Measurements from ENCODE around the gene ABI1. TPM values are rescaled to one million over a fixed set of nuclear protein-coding genes. Genes with fewer than 3 reads are reported as not detected.
"Not testable (repeated sequence)": the region's sequence is repeated elsewhere in the genome, so short reads cannot be mapped to it uniquely, and the experiment has no call there.

Gene ABI1
- polyA plus RNA-seq, 6 donors from 2014 or later = 85.7 to 122 (median 108) TPM

DNA sequence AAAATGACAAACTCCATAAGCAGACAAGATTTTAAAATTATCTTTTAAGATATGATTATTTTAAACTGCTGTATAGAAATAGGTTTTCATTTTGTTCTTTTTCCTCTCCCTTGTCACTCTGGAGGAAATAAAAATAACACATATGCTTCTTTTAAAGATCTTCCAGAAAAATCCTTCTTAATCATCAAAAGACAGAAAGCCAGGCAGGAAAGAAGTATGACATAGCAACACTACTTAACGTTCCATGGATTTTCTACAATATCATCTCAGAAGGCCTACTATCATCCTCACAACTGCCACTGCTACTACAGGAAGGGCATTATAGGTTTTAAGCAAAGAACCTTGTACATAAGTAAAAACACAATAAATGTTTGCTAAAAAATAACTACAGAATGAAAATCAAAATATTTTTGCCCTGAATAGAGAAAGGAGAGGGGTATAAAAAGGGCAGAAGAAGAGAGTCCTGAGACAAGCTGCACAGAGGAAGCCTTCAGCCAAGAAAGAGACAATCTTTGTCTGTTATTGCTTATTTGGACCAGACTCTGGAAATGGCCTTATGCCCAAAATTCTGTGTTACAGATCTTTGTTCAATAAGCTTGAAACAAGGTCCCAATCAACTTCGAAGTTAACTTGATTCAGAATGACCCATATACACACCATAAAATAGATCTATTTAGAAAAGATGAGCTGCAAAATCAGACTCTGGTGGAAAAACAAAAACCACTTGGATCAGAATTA lies 67.8 kb downstream of the ABI1 start:
- Mint-ChIP-seq H3K27me3 (no peaks in the 10 kb centered on the region), H3K27ac (peak overlapping the region; percentile 32 to 96 (median 70)), H3K36me3 (peaks cover 6 to 10% of the 10 kb centered on the region in 2 donors), H3K4me1 (peaks cover 49 to 68% (median 64%) of the 10 kb centered on the region in 3 donors), H3K9me3 (peaks cover 0 to 16% (median 3%) of the 10 kb centered on the region in 7 donors), H3K4me3 (peak overlapping the region in 3 of 8 donors; percentile 25 to 56 (median 26))
- DNase-seq (no peak), ATAC-seq (ENCODE audit: low read depth in 2 of 2) (no peak)

DNA sequence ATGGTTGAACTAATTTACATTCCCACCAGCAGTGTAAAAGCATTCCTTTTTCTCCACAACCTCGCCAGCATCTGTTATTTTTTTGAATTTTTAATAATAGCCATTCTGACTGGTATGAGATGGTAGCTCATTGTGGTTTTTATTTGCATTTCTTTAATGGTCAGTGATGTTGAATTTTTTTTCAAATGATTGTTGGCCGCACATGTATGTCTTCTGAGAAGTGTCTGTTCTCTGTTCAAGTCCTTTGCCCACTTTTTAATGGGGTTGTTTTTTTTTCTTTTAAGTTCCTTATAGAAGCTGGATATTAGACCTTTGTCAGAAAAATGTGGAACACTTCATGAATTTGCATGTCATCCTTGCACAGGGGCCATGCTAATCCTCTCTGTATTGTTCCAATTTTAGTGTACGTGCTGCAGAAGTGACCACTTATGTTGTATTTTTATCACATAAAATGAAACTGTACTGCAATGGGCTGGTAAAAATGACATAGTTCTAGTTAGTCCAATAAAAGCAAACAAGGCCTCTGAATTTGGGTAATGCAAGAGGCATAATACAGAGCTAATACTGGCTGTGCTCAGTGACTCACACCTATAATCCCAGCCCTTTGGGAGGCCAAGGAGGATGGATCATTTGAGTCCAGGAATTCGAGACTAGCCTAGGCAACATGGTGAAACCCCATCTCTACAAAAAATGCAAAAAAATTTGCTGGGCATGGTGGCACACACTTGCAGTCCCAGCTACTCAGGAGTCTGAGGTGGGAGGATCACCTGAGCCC lies 70.3 kb downstream of the ABI1 start:
- H3K27me3 Mint-ChIP-seq = no peaks in the 10 kb centered on the region
- no peak for ATAC-seq (ENCODE audit: low read depth in 2 of 2)
- peaks cover 51 to 72% (median 68%) of the 10 kb centered on the region in 3 donors for H3K4me1 Mint-ChIP-seq
- DNase-seq = no peak
- H3K4me3 Mint-ChIP-seq = peak overlapping the region in 1 of 8 donors; percentile 54
- peaks cover 0 to 9% (median 3%) of the 10 kb centered on the region in 7 donors for H3K9me3 Mint-ChIP-seq
- peak overlapping the region in 5 of 6 donors; percentile 4 to 59 (median 22) for H3K27ac Mint-ChIP-seq
- H3K36me3 Mint-ChIP-seq = peaks cover 6 to 15% of the 10 kb centered on the region in 2 donors

- H3K4me1 Mint-ChIP-seq = peaks cover 53 to 72% (median 69%) of the 10 kb centered on the region in 3 donors
- not testable (repeated sequence) for H3K9me3 Mint-ChIP-seq; DNase-seq; H3K27me3 Mint-ChIP-seq; ATAC-seq (ENCODE audit: low read depth in 2 of 2)
- H3K27ac Mint-ChIP-seq = peak overlapping the region in 3 of 6 donors; percentile 22 to 59 (median 47)
- H3K4me3 Mint-ChIP-seq = peak overlapping the region in 1 of 8 donors; percentile 71
- peaks cover 6 to 15% of the 10 kb centered on the region in 2 donors for H3K36me3 Mint-ChIP-seq
Measured at GRCh38 chr10:26789779-26790178, 71.0 kb downstream of the ABI1 start.

DNA sequence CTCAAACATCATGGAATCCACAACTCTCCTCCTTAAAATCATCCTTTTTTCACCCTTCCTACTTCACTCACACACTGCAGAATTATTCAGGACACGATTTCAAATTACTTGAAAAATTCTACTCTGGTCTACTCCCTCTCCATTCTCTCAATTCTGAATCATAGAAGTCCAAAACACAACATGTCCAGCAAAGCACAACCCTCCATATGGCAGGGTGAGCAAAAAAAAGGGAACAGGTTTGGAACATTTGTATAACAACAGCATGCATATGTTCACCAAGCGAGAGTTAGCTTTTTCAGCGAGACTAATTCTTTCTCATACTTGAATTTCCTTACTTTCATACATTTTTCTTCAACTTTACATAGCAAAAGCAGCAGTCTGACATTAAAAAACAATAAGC lies 73.4 kb downstream of the ABI1 start:
- DNase-seq = no peak
- Mint-ChIP-seq H3K4me3 (no peak overlapping the region), H3K27ac (peak overlapping the region in 4 of 6 donors; percentile 3 to 81 (median 16)), H3K27me3 (no peaks in the 10 kb centered on the region), H3K36me3 (peaks cover 6 to 15% of the 10 kb centered on the region in 2 donors), H3K4me1 (peaks cover 65 to 76% (median 71%) of the 10 kb centered on the region in 3 donors), H3K9me3 (peaks cover 0 to 5% (median 0%) of the 10 kb centered on the region in 7 donors)
- no peak for ATAC-seq (ENCODE audit: low read depth in 2 of 2)

- Mint-ChIP-seq H3K27me3 (no peaks in the 10 kb centered on the region), H3K9me3 (no peaks in the 10 kb centered on the region), H3K4me1 (peaks cover 84 to 89% (median 89%) of the 10 kb centered on the region in 3 donors), H3K36me3 (peaks cover 0 to 5% of the 10 kb centered on the region in 2 donors), H3K27ac (peak overlapping the region; percentile 23 to 93 (median 78)), H3K4me3 (peak overlapping the region in 6 of 8 donors; percentile 54 to 86 (median 60))
- ATAC-seq (ENCODE audit: low read depth in 2 of 2) = peak; percentile 2
- no peak for DNase-seq
Measured at GRCh38 chr10:26781797-26782196, 79.0 kb downstream of the ABI1 start.

- no peaks in the 10 kb centered on the region for H3K27me3 Mint-ChIP-seq
- H3K4me3 Mint-ChIP-seq = peak overlapping the region; percentile 28 to 86 (median 60)
- peak overlapping the region; percentile 23 to 93 (median 78) for H3K27ac Mint-ChIP-seq
- peak; percentile 57 for DNase-seq
- no peaks in the 10 kb centered on the region for H3K36me3 Mint-ChIP-seq
- H3K4me1 Mint-ChIP-seq = peaks cover 80 to 84% (median 81%) of the 10 kb centered on the region in 3 donors
- peak; percentile 95 to 97 for ATAC-seq (ENCODE audit: low read depth in 2 of 2)
- no peaks in the 10 kb centered on the region for H3K9me3 Mint-ChIP-seq
Measured at GRCh38 chr10:26780793-26781601, 79.8 kb downstream of the ABI1 start.

DNA sequence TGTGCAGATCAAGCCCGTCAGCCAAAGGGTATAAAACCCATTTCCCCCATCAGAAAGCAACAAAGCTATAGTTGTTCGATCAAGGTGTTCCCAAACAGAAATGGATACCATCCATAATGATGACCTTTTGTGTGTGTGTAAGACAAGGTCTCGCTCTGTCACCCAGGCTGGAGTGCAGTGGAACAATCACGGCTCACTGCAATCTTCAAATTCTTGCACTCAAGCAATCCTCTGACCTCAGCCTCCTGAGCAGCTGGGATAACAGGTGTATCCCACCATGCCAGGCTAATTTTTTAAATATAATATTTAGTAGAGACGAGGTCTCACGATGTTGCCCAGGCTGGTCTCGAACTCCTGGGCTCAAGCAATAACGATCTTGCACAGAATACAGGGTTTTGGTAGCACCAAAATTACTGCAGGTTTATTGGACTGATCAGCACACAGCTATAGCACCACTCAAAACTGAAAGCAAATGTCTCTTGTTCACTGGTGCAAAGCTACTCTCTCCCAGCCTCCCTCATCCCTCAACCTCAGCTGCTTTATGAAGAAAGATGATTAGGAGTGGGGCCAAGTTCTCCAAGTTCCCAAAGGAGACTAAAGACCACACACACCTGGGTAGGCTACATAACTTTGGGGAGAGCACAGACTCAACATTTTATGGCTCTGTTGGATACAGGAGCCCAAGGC lies 80.5 kb downstream of the ABI1 start:
- no peaks in the 10 kb centered on the region for H3K36me3 Mint-ChIP-seq
- H3K27me3 Mint-ChIP-seq = no peaks in the 10 kb centered on the region
- H3K4me1 Mint-ChIP-seq = peaks cover 75 to 85% (median 82%) of the 10 kb centered on the region in 3 donors
- H3K4me3 Mint-ChIP-seq = peak overlapping the region in 6 of 8 donors; percentile 23 to 86 (median 62)
- H3K27ac Mint-ChIP-seq = peak overlapping the region; percentile 15 to 93 (median 58)
- no peaks in the 10 kb centered on the region for H3K9me3 Mint-ChIP-seq
- ATAC-seq (ENCODE audit: low read depth in 2 of 2) (peak; percentile 24 to 32), DNase-seq (no peak)

- H3K27ac Mint-ChIP-seq = peak overlapping the region in 3 of 6 donors; percentile 44 to 81 (median 78)
- no peaks in the 10 kb centered on the region for H3K27me3 Mint-ChIP-seq
- peak overlapping the region in 3 of 8 donors; percentile 16 to 41 (median 33) for H3K4me3 Mint-ChIP-seq
- H3K36me3 Mint-ChIP-seq = no peaks in the 10 kb centered on the region
- DNase-seq (no peak), ATAC-seq (ENCODE audit: low read depth in 2 of 2) (no peak)
- H3K9me3 Mint-ChIP-seq = no peaks in the 10 kb centered on the region
- peaks cover 75 to 82% (median 76%) of the 10 kb centered on the region in 3 donors for H3K4me1 Mint-ChIP-seq
Measured at GRCh38 chr10:26779176-26779860, 81.4 kb downstream of the ABI1 start.

- Mint-ChIP-seq H3K27ac (peak overlapping the region in 4 of 6 donors; percentile 35 to 80 (median 70)), H3K4me3 (peak overlapping the region in 1 of 8 donors; percentile 30), H3K9me3 (no peaks in the 10 kb centered on the region), H3K4me1 (peaks cover 65 to 75% (median 66%) of the 10 kb centered on the region in 3 donors), H3K36me3 (no peaks in the 10 kb centered on the region), H3K27me3 (no peaks in the 10 kb centered on the region)
- no peak for DNase-seq
- ATAC-seq (ENCODE audit: low read depth in 2 of 2) = no peak
Measured at GRCh38 chr10:26777686-26778085, 83.1 kb downstream of the ABI1 start.

- H3K4me3 Mint-ChIP-seq = no peak overlapping the region
Measured at GRCh38 chr10:26776258-26776657, 84.5 kb downstream of the ABI1 start.

DNA sequence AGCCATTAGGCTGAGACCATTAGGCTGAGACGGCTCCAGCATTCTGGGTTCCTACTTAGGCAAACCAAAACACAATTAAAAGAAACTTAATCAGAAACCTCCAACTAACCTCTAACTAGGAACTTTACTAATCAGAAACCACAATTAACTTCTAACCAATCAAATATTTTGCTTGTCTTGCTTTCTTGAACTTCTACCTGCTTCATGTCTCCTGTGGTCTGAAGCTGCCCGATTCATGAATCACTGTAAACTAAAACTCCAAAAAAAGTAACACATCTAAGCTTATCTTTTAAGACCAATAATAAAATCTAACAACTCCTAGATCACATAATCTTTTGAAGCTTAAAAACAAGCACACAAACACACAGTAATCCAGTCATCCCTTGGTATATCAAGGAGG lies 87.1 kb downstream of the ABI1 start:
- H3K27ac Mint-ChIP-seq = peak overlapping the region in 2 of 6 donors; percentile 10 to 20
- no peaks in the 10 kb centered on the region for H3K36me3 Mint-ChIP-seq

More at GRCh38 chr10:26776258-26776657, 84.5 kb downstream of the ABI1 start:
- no peaks in the 10 kb centered on the region for H3K9me3 Mint-ChIP-seq
- H3K36me3 Mint-ChIP-seq = no peaks in the 10 kb centered on the region
- peaks cover 53 to 66% (median 55%) of the 10 kb centered on the region in 3 donors for H3K4me1 Mint-ChIP-seq
- ATAC-seq (ENCODE audit: low read depth in 2 of 2) (no peak), DNase-seq (no peak)
- H3K27me3 Mint-ChIP-seq = no peaks in the 10 kb centered on the region
- peak overlapping the region in 2 of 6 donors; percentile 52 to 53 for H3K27ac Mint-ChIP-seq

GRCh38 chr10:26770069-26770468 lies 90.7 kb downstream of the ABI1 start:
- ATAC-seq (ENCODE audit: low read depth in 2 of 2) (no peak), DNase-seq (no peak)
- Mint-ChIP-seq H3K4me1 (peaks cover 9 to 26% (median 9%) of the 10 kb centered on the region in 3 donors), H3K36me3 (peaks cover 0 to 6% of the 10 kb centered on the region in 2 donors), H3K9me3 (no peaks in the 10 kb centered on the region), H3K27me3 (no peaks in the 10 kb centered on the region), H3K4me3 (no peak overlapping the region), H3K27ac (no peak overlapping the region)

More for the DNA sequence above, 87.1 kb downstream of the ABI1 start:
- no peaks in the 10 kb centered on the region for H3K9me3 Mint-ChIP-seq
- peaks cover 27 to 48% (median 30%) of the 10 kb centered on the region in 3 donors for H3K4me1 Mint-ChIP-seq
- DNase-seq = no peak
- H3K27me3 Mint-ChIP-seq = no peaks in the 10 kb centered on the region
- no peak for ATAC-seq (ENCODE audit: low read depth in 2 of 2)
- H3K4me3 Mint-ChIP-seq = no peak overlapping the region
